Activated naive CD4-positive, alpha-beta T cell treated with anti-CD3 and anti-CD28 coated beads, Interleukin-2, amount 50 U/mL, for 72 hours (primary cell): ENCODE data around the gene EN2. TPM values are rescaled to one million over a fixed set of nuclear protein-coding genes. Genes with fewer than 3 reads are reported as not detected.

ENCODE experiments used
- ATAC-seq, 2 donors: fragments of 150-1000 bp; cut with Tn5 transposase; 2 replicates each; pipeline ENCODE4 v1.10.0; 2021; ENCODE audit warnings: mild to moderate bottlenecking in 2 of 2, moderate library complexity in 2 of 2
- DNase-seq, 2 donors: peaks; one replicate each; pipeline ENCODE4 v3.0.0; 2021 to 2022; ENCODE audit warnings: low spot score in 2 of 2
- H3K27ac Mint-ChIP-seq, 2 donors: one replicate each; pipeline ENCODE4 v1.8.0; 2022; ENCODE audit warnings: mild to moderate bottlenecking in 2 of 2, mixed read lengths in 2 of 2
- H3K36me3 Mint-ChIP-seq, 2 donors: one replicate each; pipeline ENCODE4 v1.8.0; 2022; ENCODE audit warnings: mixed read lengths in 2 of 2
- H3K9me3 Mint-ChIP-seq, 2 donors: one replicate each; pipeline ENCODE4 v1.8.0; 2022; ENCODE audit warnings: mixed read lengths in 2 of 2
- total RNA-seq, 2 donors: library from RNA; stranded (reverse); gene quantifications; one replicate each; pipeline ENCODE4 v1.2.3, GENCODE V29; 2022

EN2 gene
- total RNA-seq, 2 donors from 2014 or later, result not detected

GRCh38 chr7:155466142-155466813 is 8.3 kb downstream of the EN2 start:
- no peak for ATAC-seq
- Mint-ChIP-seq H3K9me3 (no peaks in the 10 kb centered on the region), H3K27ac (no peak overlapping the region), H3K36me3 (peaks cover 0 to 6% of the 10 kb centered on the region in 2 donors)
- no peak for DNase-seq

- H3K27ac Mint-ChIP-seq, result no peak overlapping the region
- H3K9me3 Mint-ChIP-seq, result no peaks in the 10 kb centered on the region
- peaks cover 0 to 6% of the 10 kb centered on the region in 2 donors for H3K36me3 Mint-ChIP-seq
- ATAC-seq (peak; percentile 53 to 82), DNase-seq (peak in 1 of 2 donors; percentile 67)
These were observed 9.1 kb downstream of the EN2 start for GRCh38 chr7:155466814-155467733.

- H3K36me3 Mint-ChIP-seq, result peaks cover 0 to 6% of the 10 kb centered on the region in 2 donors
- DNase-seq (no peak), ATAC-seq (peak in 1 of 2 donors; percentile 9)
- no peaks in the 10 kb centered on the region for H3K9me3 Mint-ChIP-seq
- H3K27ac Mint-ChIP-seq, result peak overlapping the region in 1 of 2 donors; percentile 29
These were observed 10.2 kb downstream of the EN2 start for GRCh38 chr7:155467846-155468784.

- Mint-ChIP-seq H3K9me3 (no peaks in the 10 kb centered on the region), H3K36me3 (peaks cover 0 to 10% of the 10 kb centered on the region in 2 donors), H3K27ac (peak overlapping the region in 1 of 2 donors; percentile 29)
- DNase-seq, result no peak
- ATAC-seq, result no peak
These were observed 10.8 kb downstream of the EN2 start for GRCh38 chr7:155468785-155469148.

GRCh38 chr7:155469311-155470185 is 11.6 kb downstream of the EN2 start:
- ATAC-seq (no peak), DNase-seq (no peak)
- Mint-ChIP-seq H3K27ac (no peak overlapping the region), H3K9me3 (no peaks in the 10 kb centered on the region), H3K36me3 (peaks cover 0 to 14% of the 10 kb centered on the region in 2 donors)

GRCh38 chr7:155470186-155470487 is 12.2 kb downstream of the EN2 start:
- Mint-ChIP-seq H3K9me3 (no peaks in the 10 kb centered on the region), H3K27ac (no peak overlapping the region), H3K36me3 (peaks cover 0 to 14% of the 10 kb centered on the region in 2 donors)
- no peak for DNase-seq
- ATAC-seq, result no peak

- Mint-ChIP-seq H3K9me3 (no peaks in the 10 kb centered on the region), H3K36me3 (peaks cover 4 to 18% of the 10 kb centered on the region in 2 donors), H3K27ac (no peak overlapping the region)
- ATAC-seq (no peak), DNase-seq (peak in 1 of 2 donors; percentile 47)
These were observed 13.0 kb downstream of the EN2 start for GRCh38 chr7:155470686-155471638.

- no peak for DNase-seq
- peaks cover 8 to 18% of the 10 kb centered on the region in 2 donors for H3K36me3 Mint-ChIP-seq
These were observed 13.8 kb downstream of the EN2 start for GRCh38 chr7:155471718-155472117.

GRCh38 chr7:155477476-155477875 is 19.5 kb downstream of the EN2 start:
- ATAC-seq, result peak; percentile 90 to 94
- DNase-seq, result no peak
- peaks cover 17 to 21% of the 10 kb centered on the region in 2 donors for H3K36me3 Mint-ChIP-seq
- H3K27ac Mint-ChIP-seq, result peak overlapping the region in 1 of 2 donors; percentile 2
- H3K9me3 Mint-ChIP-seq, result peaks cover 8% of the 10 kb centered on the region in 2 donors

More at GRCh38 chr7:155471718-155472117, 13.8 kb downstream of the EN2 start:
- no peaks in the 10 kb centered on the region for H3K9me3 Mint-ChIP-seq
- ATAC-seq, result no peak
- H3K27ac Mint-ChIP-seq, result no peak overlapping the region

- no peak for ATAC-seq
- no peak for DNase-seq
- peak overlapping the region in 1 of 2 donors; percentile 65 for H3K27ac Mint-ChIP-seq
- peaks cover 9 to 11% of the 10 kb centered on the region in 2 donors for H3K9me3 Mint-ChIP-seq
- peaks cover 9 to 10% of the 10 kb centered on the region in 2 donors for H3K36me3 Mint-ChIP-seq
These were observed 23.8 kb downstream of the EN2 start for GRCh38 chr7:155481764-155482163.

GRCh38 chr7:155482511-155483183 is 24.7 kb downstream of the EN2 start:
- Mint-ChIP-seq H3K36me3 (peaks cover 9 to 10% of the 10 kb centered on the region in 2 donors), H3K9me3 (peaks cover 9 to 11% of the 10 kb centered on the region in 2 donors), H3K27ac (peak overlapping the region; percentile 50 to 65)
- no peak for DNase-seq
- peak; percentile 56 to 70 for ATAC-seq

- ATAC-seq, result peak; percentile 40 to 68
- peaks cover 9 to 11% of the 10 kb centered on the region in 2 donors for H3K9me3 Mint-ChIP-seq
- no peak for DNase-seq
- H3K27ac Mint-ChIP-seq, result no peak overlapping the region
- H3K36me3 Mint-ChIP-seq, result peaks cover 9 to 10% of the 10 kb centered on the region in 2 donors
These were observed 25.3 kb downstream of the EN2 start for GRCh38 chr7:155483245-155483644.

- peaks cover 9 to 10% of the 10 kb centered on the region in 2 donors for H3K36me3 Mint-ChIP-seq
These were observed 26.0 kb downstream of the EN2 start for GRCh38 chr7:155483868-155484325.

More at GRCh38 chr7:155483868-155484325, 26.0 kb downstream of the EN2 start:
- H3K9me3 Mint-ChIP-seq, result peaks cover 9 to 11% of the 10 kb centered on the region in 2 donors
- no peak for DNase-seq
- ATAC-seq, result no peak
- H3K27ac Mint-ChIP-seq, result no peak overlapping the region
